HEK293 (cell line): ENCODE measurements around the gene SCN4A.

Experiments used
- CTCF ChIA-PET: fragments of 350-600 bp; formaldehyde crosslinking; extraction: SDS; loops from one replicate; lab custom pipeline; 2021; ENCODE audit warnings: antibody characterized with exemption; lab: Yijun Ruan, JAX
- POLR2A ChIA-PET: fragments of 300-600 bp; formaldehyde crosslinking; extraction: SDS; loops from one replicate; lab custom pipeline; 2020; ENCODE audit warnings: antibody characterized with exemption, inconsistent platforms; lab: Yijun Ruan, JAX
- H3K27ac ChIP-seq: fragments of 200-500 bp; sonication (Bioruptor generic); 2 replicates; pipeline ENCODE4 v1.5.1; 2014; ENCODE audit warnings: low read depth, low read length, control low read depth, inconsistent platforms; ENCODE audit errors: extremely low read depth
- H3K36me3 ChIP-seq, 2 experiments: fragments of 200-500 bp in 1 of 2; sonication (Bioruptor generic) in 1 of 2; 1 replicate in 1 of 2; 2 replicates in 1 of 2; pipeline ENCODE4 v1.5.1; 2014 to 2017; ENCODE audit warnings: inconsistent platforms in 2 of 2, low read length in 2 of 2; ENCODE audit not compliant: control insufficient read depth in 2 of 2, insufficient read depth in 1 of 2
- H3K4me1 ChIP-seq: fragments of 200-500 bp; sonication (Bioruptor generic); 2 replicates; pipeline ENCODE4 v1.5.1; 2014; ENCODE audit warnings: mild to moderate bottlenecking, low read length, inconsistent platforms; ENCODE audit not compliant: control insufficient read depth, insufficient read depth
- H3K4me3 ChIP-seq: 2 replicates; pipeline ENCODE4 v1.5.1; 2011; ENCODE audit warnings: low read depth, mild to moderate bottlenecking, control low read depth, low read length, moderate library complexity
- H3K9me3 ChIP-seq: fragments of 200-500 bp; sonication (Bioruptor generic); 2 replicates; pipeline ENCODE4 v1.5.1; 2014; ENCODE audit warnings: low read depth, low read length, inconsistent platforms; ENCODE audit not compliant: control insufficient read depth, insufficient read depth
- SCRT1 ChIP-seq: fragments of 450-650 bp; formaldehyde crosslinking; IDR thresholded peaks from 2 replicates; pipeline ENCODE4 v1.5.1; 2016; ENCODE audit warnings: missing biosample characterization, missing genetic modification characterization, borderline replicate concordance
- SP7 ChIP-seq: fragments of 450-650 bp; formaldehyde crosslinking; IDR thresholded peaks from 2 replicates; pipeline ENCODE4 v1.5.1; 2016; ENCODE audit warnings: missing biosample characterization, missing genetic modification characterization
- TCF7L2 ChIP-seq: IDR thresholded peaks from 2 replicates; pipeline ENCODE4 v1.6.1; 2011; ENCODE audit warnings: low read depth, mild to moderate bottlenecking, inconsistent platforms, low read length, moderate library complexity, borderline replicate concordance
- ZFP3 ChIP-seq: fragments of 450-650 bp; formaldehyde crosslinking; IDR thresholded peaks from 2 replicates; pipeline ENCODE4 v1.5.1; 2016; ENCODE audit warnings: low read depth, missing biosample characterization, missing genetic modification characterization
- ZFP41 ChIP-seq: fragments of 450-650 bp; formaldehyde crosslinking; IDR thresholded peaks from 2 replicates; pipeline ENCODE4 v1.5.1; 2016; ENCODE audit warnings: missing biosample characterization, missing genetic modification characterization, borderline replicate concordance
- ZIC2 ChIP-seq: fragments of 450-650 bp; formaldehyde crosslinking; IDR thresholded peaks from 2 replicates; pipeline ENCODE4 v1.5.1; 2016; ENCODE audit warnings: missing biosample characterization, missing genetic modification characterization
- ZNF146 ChIP-seq: fragments of 450-650 bp; formaldehyde crosslinking; IDR thresholded peaks from 2 replicates; pipeline ENCODE4 v1.5.1; 2016; ENCODE audit warnings: missing biosample characterization, missing genetic modification characterization
- ZNF221 ChIP-seq: fragments of 450-650 bp; formaldehyde crosslinking; IDR thresholded peaks from 2 replicates; pipeline ENCODE4 v1.5.1; 2017; ENCODE audit warnings: missing biosample characterization, missing genetic modification characterization, borderline replicate concordance
- ZNF274 ChIP-seq, 2 experiments: fragments of 200-500 bp in 1 of 2; fragments of 450-650 bp in 1 of 2; sonication (Bioruptor generic) in 1 of 2; formaldehyde crosslinking in 1 of 2; IDR thresholded peaks; 2 replicates each; pipeline versions ENCODE4 v1.5.1 to v1.6.1; 2014 to 2016; ENCODE audit warnings: borderline replicate concordance in 1 of 2, inconsistent platforms in 1 of 2, low read length in 1 of 2, missing biosample characterization in 1 of 2, missing genetic modification characterization in 1 of 2
- ZNF341 ChIP-seq: fragments of 450-650 bp; formaldehyde crosslinking; IDR thresholded peaks from 2 replicates; pipeline ENCODE4; 2016; ENCODE audit warnings: low read depth, missing biosample characterization, missing genetic modification characterization
- ZNF530 ChIP-seq: fragments of 450-650 bp; formaldehyde crosslinking; IDR thresholded peaks from 2 replicates; pipeline ENCODE4 v1.5.1; 2016; ENCODE audit warnings: low read depth, missing biosample characterization, missing genetic modification characterization
- ZNF596 ChIP-seq: fragments of 450-650 bp; IDR thresholded peaks from 2 replicates; pipeline ENCODE4 v1.5.0; 2018; ENCODE audit warnings: missing biosample characterization, mild to moderate bottlenecking, missing genetic modification characterization, moderate library complexity
- ZNF621 ChIP-seq: fragments of 450-650 bp; formaldehyde crosslinking; IDR thresholded peaks from 2 replicates; pipeline ENCODE4 v1.5.1; 2017; ENCODE audit warnings: missing biosample characterization, missing genetic modification characterization
- ZNF624 ChIP-seq: fragments of 450-650 bp; formaldehyde crosslinking; IDR thresholded peaks from 2 replicates; pipeline ENCODE4 v1.5.1; 2017; ENCODE audit warnings: missing biosample characterization, missing genetic modification characterization
- ZNF776 ChIP-seq: fragments of 450-650 bp; formaldehyde crosslinking; IDR thresholded peaks from 2 replicates; pipeline ENCODE4 v1.5.0; 2017; ENCODE audit warnings: missing biosample characterization, missing genetic modification characterization, borderline replicate concordance
- ZNF785 ChIP-seq: fragments of 450-650 bp; formaldehyde crosslinking; IDR thresholded peaks from 2 replicates; pipeline ENCODE4 v1.5.1; 2016; ENCODE audit warnings: missing biosample characterization, missing genetic modification characterization
- ZNF837 ChIP-seq: fragments of 450-650 bp; formaldehyde crosslinking; IDR thresholded peaks from 2 replicates; pipeline ENCODE4 v1.5.1; 2016; ENCODE audit warnings: missing biosample characterization, missing genetic modification characterization
- ZXDB ChIP-seq: fragments of 450-650 bp; formaldehyde crosslinking; IDR thresholded peaks from 2 replicates; pipeline ENCODE4 v1.5.1; 2016; ENCODE audit warnings: missing biosample characterization, missing genetic modification characterization
- TF ChIP-seq, protein P1 (sequence below): fragments of 450-650 bp; formaldehyde crosslinking; IDR thresholded peaks from 2 replicates; pipeline ENCODE4 v1.5.1; 2016; ENCODE audit warnings: missing biosample characterization, missing genetic modification characterization
- TF ChIP-seq, protein P2 (sequence below): fragments of 450-650 bp; formaldehyde crosslinking; IDR thresholded peaks from 2 replicates; pipeline ENCODE4; 2016; ENCODE audit warnings: missing biosample characterization, missing genetic modification characterization
- TF ChIP-seq, protein P3 (sequence below): fragments of 450-650 bp; formaldehyde crosslinking; IDR thresholded peaks from 2 replicates; pipeline ENCODE4 v1.5.1; 2016; ENCODE audit warnings: missing biosample characterization, missing genetic modification characterization
- TF ChIP-seq, protein P4 (sequence below): fragments of 450-650 bp; formaldehyde crosslinking; IDR thresholded peaks from 2 replicates; pipeline ENCODE4 v1.5.1; 2016; ENCODE audit warnings: missing biosample characterization, missing genetic modification characterization
- TF ChIP-seq, protein P5 (sequence below): fragments of 450-650 bp; formaldehyde crosslinking; IDR thresholded peaks from 2 replicates; pipeline ENCODE4 v1.5.1; 2016; ENCODE audit warnings: missing biosample characterization, missing genetic modification characterization

SCN4A gene

DNA sequence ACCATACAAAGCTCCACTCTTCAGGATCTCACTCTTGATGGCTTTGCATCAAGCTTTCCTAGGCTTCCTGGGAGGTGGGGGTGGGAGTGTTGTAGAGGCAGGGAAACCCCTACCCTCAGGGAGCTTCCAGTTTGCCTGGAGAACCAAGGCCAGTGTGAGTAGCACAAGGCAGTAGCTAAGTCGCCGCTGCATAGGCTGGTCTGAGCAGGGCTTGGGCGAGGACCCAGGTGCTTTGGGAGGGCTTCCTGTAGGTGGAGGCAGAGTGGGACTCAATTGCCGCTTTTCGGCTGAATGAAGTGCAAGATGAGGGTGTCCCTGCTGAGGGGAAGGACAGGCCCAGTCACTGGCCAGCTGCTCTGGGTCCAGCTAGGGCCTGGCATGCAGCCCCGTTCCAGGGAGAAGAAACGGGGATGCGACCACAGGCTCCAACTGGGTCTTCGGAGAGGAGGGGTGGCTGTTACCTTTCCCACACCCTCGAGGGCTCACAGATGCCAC, 44.5 kb downstream of the SCN4A start:
- ChIA-PET CTCF (interaction anchor here (0.5 to 1.2 kb wide), 4 partner anchors 8 to 202 kb away, joined by 3 to 7 read pairs (median 4); no protein-coding TSS in a partner anchor), POLR2A (no interaction called here)
- TF ChIP-seq, protein P1, sequence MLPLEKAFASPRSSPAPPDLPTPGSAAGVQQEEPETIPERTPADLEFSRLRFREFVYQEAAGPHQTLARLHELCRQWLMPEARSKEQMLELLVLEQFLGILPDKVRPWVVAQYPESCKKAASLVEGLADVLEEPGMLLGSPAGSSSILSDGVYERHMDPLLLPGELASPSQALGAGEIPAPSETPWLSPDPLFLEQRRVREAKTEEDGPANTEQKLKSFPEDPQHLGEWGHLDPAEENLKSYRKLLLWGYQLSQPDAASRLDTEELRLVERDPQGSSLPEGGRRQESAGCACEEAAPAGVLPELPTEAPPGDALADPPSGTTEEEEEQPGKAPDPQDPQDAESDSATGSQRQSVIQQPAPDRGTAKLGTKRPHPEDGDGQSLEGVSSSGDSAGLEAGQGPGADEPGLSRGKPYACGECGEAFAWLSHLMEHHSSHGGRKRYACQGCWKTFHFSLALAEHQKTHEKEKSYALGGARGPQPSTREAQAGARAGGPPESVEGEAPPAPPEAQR, result no peak
- no peak for TF ChIP-seq ZNF624 (tag by site-specific recombination)
- no peak for TF ChIP-seq ZNF596 (tag by site-specific recombination)
- TF ChIP-seq ZNF530, result no peak
- TF ChIP-seq, protein P2, sequence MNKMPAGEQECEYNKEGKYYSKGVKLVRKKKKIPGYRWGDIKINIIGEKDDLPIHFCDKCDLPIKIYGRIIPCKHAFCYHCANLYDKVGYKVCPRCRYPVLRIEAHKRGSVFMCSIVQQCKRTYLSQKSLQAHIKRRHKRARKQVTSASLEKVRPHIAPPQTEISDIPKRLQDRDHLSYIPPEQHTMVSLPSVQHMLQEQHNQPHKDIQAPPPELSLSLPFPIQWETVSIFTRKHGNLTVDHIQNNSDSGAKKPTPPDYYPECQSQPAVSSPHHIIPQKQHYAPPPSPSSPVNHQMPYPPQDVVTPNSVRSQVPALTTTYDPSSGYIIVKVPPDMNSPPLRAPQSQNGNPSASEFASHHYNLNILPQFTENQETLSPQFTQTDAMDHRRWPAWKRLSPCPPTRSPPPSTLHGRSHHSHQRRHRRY (tag by site-specific recombination), result no peak
- no peak for TF ChIP-seq ZNF221
- no peak for TF ChIP-seq ZNF621 (tag by site-specific recombination)
- TF ChIP-seq ZNF837 (tag by site-specific recombination), result no peak
- TF ChIP-seq ZNF146 (tag by site-specific recombination), result no peak
- TF ChIP-seq, protein P3, sequence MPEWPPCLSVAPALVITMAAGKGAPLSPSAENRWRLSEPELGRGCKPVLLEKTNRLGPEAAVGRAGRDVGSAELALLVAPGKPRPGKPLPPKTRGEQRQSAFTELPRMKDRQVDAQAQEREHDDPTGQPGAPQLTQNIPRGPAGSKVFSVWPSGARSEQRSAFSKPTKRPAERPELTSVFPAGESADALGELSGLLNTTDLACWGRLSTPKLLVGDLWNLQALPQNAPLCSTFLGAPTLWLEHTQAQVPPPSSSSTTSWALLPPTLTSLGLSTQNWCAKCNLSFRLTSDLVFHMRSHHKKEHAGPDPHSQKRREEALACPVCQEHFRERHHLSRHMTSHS (tag by site-specific recombination), result no peak
- no peak for TF ChIP-seq ZFP3 (tag by site-specific recombination)
- no peak for TF ChIP-seq SCRT1
- no peak for TF ChIP-seq SP7 (tag by site-specific recombination)
- TF ChIP-seq ZIC2, result no peak
- no peak for TF ChIP-seq ZNF785 (tag by site-specific recombination)
- no peak for TF ChIP-seq ZNF776 (tag by site-specific recombination)
- TF ChIP-seq TCF7L2, result no peak
- TF ChIP-seq ZNF274 (IDR thresholded peaks at IDR 0.05; ENCODE audit: low read length), result no peak
- TF ChIP-seq ZNF274 (tag by site-specific recombination; IDR thresholded peaks at IDR 0.05; ENCODE audit: borderline replicate concordance), result no peak
- no peak for TF ChIP-seq ZXDB (tag by site-specific recombination)
- TF ChIP-seq, protein P4, sequence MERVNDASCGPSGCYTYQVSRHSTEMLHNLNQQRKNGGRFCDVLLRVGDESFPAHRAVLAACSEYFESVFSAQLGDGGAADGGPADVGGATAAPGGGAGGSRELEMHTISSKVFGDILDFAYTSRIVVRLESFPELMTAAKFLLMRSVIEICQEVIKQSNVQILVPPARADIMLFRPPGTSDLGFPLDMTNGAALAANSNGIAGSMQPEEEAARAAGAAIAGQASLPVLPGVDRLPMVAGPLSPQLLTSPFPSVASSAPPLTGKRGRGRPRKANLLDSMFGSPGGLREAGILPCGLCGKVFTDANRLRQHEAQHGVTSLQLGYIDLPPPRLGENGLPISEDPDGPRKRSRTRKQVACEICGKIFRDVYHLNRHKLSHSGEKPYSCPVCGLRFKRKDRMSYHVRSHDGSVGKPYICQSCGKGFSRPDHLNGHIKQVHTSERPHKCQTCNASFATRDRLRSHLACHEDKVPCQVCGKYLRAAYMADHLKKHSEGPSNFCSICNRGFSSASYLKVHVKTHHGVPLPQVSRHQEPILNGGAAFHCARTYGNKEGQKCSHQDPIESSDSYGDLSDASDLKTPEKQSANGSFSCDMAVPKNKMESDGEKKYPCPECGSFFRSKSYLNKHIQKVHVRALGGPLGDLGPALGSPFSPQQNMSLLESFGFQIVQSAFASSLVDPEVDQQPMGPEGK (tag by site-specific recombination), result no peak
- Histone ChIP-seq H3K9me3 (no peaks in the 10 kb centered on the region), H3K27ac (no peak overlapping the region), H3K4me3 (no peak overlapping the region), H3K36me3 (no peaks in the 10 kb centered on the region), H3K4me1 (no peaks in the 10 kb centered on the region)

DNA sequence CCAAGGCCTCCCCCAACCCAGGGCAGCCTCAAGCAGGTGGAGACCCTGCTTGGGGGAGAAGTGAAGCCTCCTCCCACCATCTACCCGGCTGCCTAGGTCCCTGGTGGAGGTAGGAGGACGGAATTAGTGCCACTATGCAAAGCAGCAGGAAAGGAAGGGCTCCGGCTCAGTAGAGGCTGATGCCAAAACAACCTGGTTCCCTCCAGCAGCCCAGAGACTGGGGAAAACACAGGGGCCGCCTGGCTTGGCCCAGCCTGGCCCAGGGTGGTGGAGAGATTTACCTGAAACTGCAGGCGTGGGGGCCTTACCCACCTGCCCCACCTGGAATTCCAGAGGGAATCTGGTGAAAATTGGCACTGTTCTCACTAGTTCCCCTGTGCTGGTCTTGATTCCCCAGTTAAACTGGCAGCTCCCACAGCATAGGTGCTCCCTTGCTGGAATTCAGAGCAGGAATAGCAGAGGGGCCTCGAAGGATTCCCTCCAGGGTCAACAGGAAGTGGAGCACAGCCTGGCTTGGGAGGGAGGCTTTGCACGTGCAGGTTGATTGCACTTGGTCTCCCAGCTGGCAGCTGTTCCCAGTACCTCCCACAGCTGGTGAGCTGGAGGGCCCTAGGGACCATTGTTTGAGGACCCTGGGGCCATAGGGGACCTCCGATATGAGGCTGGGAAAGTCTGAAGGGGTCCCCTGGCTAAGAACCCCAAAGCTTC, 45.1 kb downstream of the SCN4A start:
- CTCF ChIA-PET, result interaction anchor here (0.6 to 1.1 kb wide), 2 partner anchors 19 to 203 kb away, joined by 3 to 4 read pairs; no protein-coding TSS in a partner anchor
- Histone ChIP-seq H3K9me3 (no peaks in the 10 kb centered on the region), H3K4me1 (no peaks in the 10 kb centered on the region), H3K4me3 (no peak overlapping the region), H3K36me3 (no peaks in the 10 kb centered on the region), H3K27ac (no peak overlapping the region)
- peak; percentile 67 for TF ChIP-seq ZNF341
- no peak for TF ChIP-seq ZNF776 (tag by site-specific recombination)
- no peak for TF ChIP-seq ZFP41 (tag by site-specific recombination)
- TF ChIP-seq, protein P5, sequence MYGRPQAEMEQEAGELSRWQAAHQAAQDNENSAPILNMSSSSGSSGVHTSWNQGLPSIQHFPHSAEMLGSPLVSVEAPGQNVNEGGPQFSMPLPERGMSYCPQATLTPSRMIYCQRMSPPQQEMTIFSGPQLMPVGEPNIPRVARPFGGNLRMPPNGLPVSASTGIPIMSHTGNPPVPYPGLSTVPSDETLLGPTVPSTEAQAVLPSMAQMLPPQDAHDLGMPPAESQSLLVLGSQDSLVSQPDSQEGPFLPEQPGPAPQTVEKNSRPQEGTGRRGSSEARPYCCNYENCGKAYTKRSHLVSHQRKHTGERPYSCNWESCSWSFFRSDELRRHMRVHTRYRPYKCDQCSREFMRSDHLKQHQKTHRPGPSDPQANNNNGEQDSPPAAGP, result no peak
- POLR2A ChIA-PET, result no interaction called here
